Uterus (tissue), 2 donors: Measurements from ENCODE around the gene NEMP2.

Experiments
- CTCF ChIP-seq, 4 experiments: fragments of 200-600 bp in 2 of 4; fragments of 450-650 bp in 2 of 4; sonication (generic) in 2 of 4; IDR thresholded peaks; one replicate each; pipeline ENCODE4 v1.5.1; 2016 to 2019; ENCODE audit warnings: antibody characterized with exemption in 4 of 4, mild to moderate bottlenecking in 2 of 4, moderate library complexity in 1 of 4
- POLR2A ChIP-seq, 2 donors: fragments of 450-650 bp; IDR thresholded peaks; one replicate each; pipeline ENCODE4 v1.6.1; 2016; ENCODE audit warnings: antibody characterized with exemption in 2 of 2, mild to moderate bottlenecking in 1 of 2, moderate library complexity in 1 of 2

DNA sequence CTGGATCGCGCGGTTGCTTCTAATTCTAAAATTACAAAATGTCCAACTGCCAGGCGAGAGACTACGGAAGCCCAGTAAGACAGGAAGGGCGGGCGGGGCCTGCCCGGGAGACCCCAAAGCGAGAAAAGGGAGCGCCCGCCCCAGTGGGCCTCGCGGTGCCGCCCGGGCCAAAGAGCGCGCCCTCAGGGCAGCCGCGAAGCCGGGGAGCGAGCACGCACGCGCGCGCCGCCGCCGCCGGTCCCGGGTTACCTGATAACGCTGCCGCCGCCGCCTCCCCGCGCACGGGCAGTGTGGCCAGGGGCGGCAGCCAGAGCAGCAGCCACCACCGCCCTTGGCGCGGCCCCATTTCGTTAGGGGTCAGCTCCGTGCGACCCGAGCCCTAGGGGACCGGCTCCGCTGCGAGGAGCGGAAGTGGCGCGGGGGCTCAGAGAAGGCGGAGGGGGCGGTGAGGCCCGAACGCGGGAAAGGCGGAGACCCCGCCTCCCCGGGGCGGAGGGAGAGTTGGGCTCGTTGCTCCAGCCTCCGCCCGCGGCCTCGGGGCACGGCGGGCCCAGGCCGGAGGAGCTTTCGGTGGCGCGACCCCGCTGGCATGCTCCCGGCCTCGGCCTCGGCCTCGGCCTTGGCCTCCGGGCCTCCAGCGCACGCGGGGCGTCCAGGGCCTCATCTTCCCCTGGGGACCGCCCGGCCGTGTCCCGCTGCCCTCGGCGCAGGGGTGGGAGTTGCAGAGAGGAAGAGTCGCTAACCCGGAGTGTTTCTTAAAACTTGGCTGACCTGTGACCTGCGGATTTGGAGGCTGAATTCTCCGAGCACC is at the start of gene NEMP2:
- TF ChIP-seq CTCF (IDR thresholded peaks at IDR 0.05) (peak in 1 of 4 experiments; percentile 29), POLR2A (IDR thresholded peaks at IDR 0.05) (peak; percentile 10 to 74)
